IPS-11a (cell line): Measurements from ENCODE around the gene TRHDE.
"Not testable (repeated sequence)": the region's sequence is repeated elsewhere in the genome, so short reads cannot be mapped to it uniquely, and the experiment has no call there.

Experiments
- H3K4me3 ChIP-seq: one replicate; pipeline ENCODE4 v1.5.1; 2013; ENCODE audit warnings: low read depth, low read length, control low read depth

The TRHDE gene

GRCh38 chr12:72610854-72611358, 338.7 kb downstream of the TRHDE start:
- no peak overlapping the region for H3K4me3 ChIP-seq

- H3K4me3 ChIP-seq, result no peak overlapping the region
These were observed 340.0 kb downstream of the TRHDE start for GRCh38 chr12:72612171-72612570.

GRCh38 chr12:72618764-72619163, 346.6 kb downstream of the TRHDE start:
- H3K4me3 ChIP-seq, result no peak overlapping the region

- H3K4me3 ChIP-seq, result no peak overlapping the region
These were observed 350.4 kb downstream of the TRHDE start for GRCh38 chr12:72622556-72622955.

GRCh38 chr12:72631926-72632685, 359.9 kb downstream of the TRHDE start:
- no peak overlapping the region for H3K4me3 ChIP-seq

GRCh38 chr12:72642706-72643105, 370.5 kb downstream of the TRHDE start:
- no peak overlapping the region for H3K4me3 ChIP-seq

- no peak overlapping the region for H3K4me3 ChIP-seq
These were observed 375.0 kb downstream of the TRHDE start for GRCh38 chr12:72647139-72647538.

- H3K4me3 ChIP-seq, result no peak overlapping the region
These were observed 386.4 kb downstream of the TRHDE start for GRCh38 chr12:72658615-72659014.

GRCh38 chr12:72660174-72660573, 388.0 kb downstream of the TRHDE start:
- H3K4me3 ChIP-seq, result not testable (repeated sequence)

GRCh38 chr12:72673853-72674252, 401.7 kb downstream of the TRHDE start:
- H3K4me3 ChIP-seq, result no peak overlapping the region

GRCh38 chr12:72676556-72676955, 404.4 kb downstream of the TRHDE start:
- H3K4me3 ChIP-seq, result no peak overlapping the region

GRCh38 chr12:72677139-72677538, 405.0 kb downstream of the TRHDE start:
- no peak overlapping the region for H3K4me3 ChIP-seq

GRCh38 chr12:72677846-72678245, 405.7 kb downstream of the TRHDE start:
- H3K4me3 ChIP-seq, result no peak overlapping the region

GRCh38 chr12:72679147-72679757, 407.1 kb downstream of the TRHDE start:
- no peak overlapping the region for H3K4me3 ChIP-seq

- no peak overlapping the region for H3K4me3 ChIP-seq
These were observed 408.9 kb downstream of the TRHDE start for GRCh38 chr12:72681028-72681427.

GRCh38 chr12:72684491-72684890, 412.3 kb downstream of the TRHDE start:
- H3K4me3 ChIP-seq, result no peak overlapping the region

GRCh38 chr12:72692338-72692737, 420.2 kb downstream of the TRHDE start:
- H3K4me3 ChIP-seq, result no peak overlapping the region

GRCh38 chr12:72694193-72694592, 422.0 kb downstream of the TRHDE start:
- no peak overlapping the region for H3K4me3 ChIP-seq

GRCh38 chr12:72699362-72699761, 427.2 kb downstream of the TRHDE start:
- no peak overlapping the region for H3K4me3 ChIP-seq

- H3K4me3 ChIP-seq, result not testable (repeated sequence)
These were observed 439.9 kb downstream of the TRHDE start for GRCh38 chr12:72712025-72712424.

- no peak overlapping the region for H3K4me3 ChIP-seq
These were observed 444.1 kb downstream of the TRHDE start for GRCh38 chr12:72716221-72716620.

- no peak overlapping the region for H3K4me3 ChIP-seq
These were observed 444.9 kb downstream of the TRHDE start for GRCh38 chr12:72717036-72717435.
